22Rv1 (cell line): ENCODE data around the gene ADAT3.

Source experiments
- H3K27ac ChIP-seq: fragments of 450-650 bp; 2 replicates; pipeline ENCODE4 v1.5.1; 2017
- ZFX ChIP-seq: fragments of 450-650 bp; IDR thresholded peaks from 2 replicates; pipeline ENCODE4 v1.6.1; 2017; ENCODE audit warnings: antibody characterized with exemption, borderline replicate concordance
- TF ChIP-seq, protein P1 (sequence below): fragments of 450-650 bp; IDR thresholded peaks from 2 replicates; pipeline ENCODE4 v1.5.1; 2017; ENCODE audit warnings: mild to moderate bottlenecking

The ADAT3 gene

DNA sequence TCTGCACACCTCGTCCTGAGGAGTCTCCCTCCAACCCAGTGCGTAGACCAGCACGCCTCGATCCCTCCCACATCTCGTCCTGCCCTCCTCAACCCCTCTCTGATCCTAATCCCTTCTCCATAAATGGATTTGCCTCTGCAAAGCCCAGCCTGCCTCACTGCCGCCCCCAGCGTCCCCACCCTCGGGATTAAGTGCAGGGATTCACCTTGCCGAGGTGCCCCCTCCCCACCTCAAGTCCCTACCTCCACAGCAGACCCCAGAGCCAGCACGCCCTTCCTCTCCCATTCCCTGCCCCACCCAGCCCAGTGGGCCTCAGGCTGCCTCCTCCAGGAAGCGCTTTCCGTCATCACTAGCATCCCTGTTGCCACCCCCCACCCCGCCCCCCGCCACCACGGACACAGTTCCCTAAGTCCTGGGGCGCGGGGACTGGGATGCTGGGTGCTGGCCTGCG is 45.8 kb upstream of the ADAT3 start:
- TF ChIP-seq, protein P1, sequence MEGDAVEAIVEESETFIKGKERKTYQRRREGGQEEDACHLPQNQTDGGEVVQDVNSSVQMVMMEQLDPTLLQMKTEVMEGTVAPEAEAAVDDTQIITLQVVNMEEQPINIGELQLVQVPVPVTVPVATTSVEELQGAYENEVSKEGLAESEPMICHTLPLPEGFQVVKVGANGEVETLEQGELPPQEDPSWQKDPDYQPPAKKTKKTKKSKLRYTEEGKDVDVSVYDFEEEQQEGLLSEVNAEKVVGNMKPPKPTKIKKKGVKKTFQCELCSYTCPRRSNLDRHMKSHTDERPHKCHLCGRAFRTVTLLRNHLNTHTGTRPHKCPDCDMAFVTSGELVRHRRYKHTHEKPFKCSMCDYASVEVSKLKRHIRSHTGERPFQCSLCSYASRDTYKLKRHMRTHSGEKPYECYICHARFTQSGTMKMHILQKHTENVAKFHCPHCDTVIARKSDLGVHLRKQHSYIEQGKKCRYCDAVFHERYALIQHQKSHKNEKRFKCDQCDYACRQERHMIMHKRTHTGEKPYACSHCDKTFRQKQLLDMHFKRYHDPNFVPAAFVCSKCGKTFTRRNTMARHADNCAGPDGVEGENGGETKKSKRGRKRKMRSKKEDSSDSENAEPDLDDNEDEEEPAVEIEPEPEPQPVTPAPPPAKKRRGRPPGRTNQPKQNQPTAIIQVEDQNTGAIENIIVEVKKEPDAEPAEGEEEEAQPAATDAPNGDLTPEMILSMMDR: no peak
- TF ChIP-seq ZFX: no peak
- peak overlapping the region; percentile 93 for H3K27ac ChIP-seq

DNA sequence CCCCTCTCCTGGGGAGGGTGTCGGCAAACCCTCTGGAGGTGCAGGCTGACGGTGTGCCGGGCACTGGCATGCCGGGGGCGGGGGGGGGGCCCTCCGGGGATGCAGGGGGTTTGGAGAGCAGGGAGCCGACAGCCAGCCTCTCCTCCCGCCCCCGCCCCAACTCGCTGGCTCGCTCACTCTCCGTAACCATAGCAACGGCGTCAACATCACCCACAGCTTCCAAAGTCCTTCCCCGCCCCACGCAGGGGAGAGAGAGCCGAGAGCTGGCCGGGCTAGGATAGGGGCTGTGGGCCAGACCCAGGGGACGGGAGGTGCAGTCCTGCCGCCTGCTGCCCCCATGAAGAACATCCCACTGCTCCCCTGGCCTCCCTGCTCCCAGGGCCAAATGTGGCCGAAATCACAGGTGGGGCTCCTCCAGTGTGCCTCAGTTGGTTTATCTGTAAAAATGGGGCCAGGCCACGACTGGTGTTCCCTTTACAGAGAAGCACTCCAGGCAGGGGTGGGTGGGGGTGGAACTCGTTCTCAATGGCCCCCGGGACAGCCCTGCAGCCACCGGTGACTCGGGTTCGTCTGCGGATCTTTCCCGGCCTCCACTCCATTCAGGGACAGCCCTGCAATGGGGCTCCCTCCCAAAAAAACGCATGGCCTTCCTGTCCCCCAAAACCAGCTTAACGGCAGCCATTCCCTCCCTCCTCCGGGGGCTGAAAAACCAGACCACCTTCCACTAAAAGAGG is 45.0 kb upstream of the ADAT3 start:
- H3K27ac ChIP-seq: peak overlapping the region; percentile 93
- TF ChIP-seq, protein P1: no peak
- no peak for TF ChIP-seq ZFX

DNA sequence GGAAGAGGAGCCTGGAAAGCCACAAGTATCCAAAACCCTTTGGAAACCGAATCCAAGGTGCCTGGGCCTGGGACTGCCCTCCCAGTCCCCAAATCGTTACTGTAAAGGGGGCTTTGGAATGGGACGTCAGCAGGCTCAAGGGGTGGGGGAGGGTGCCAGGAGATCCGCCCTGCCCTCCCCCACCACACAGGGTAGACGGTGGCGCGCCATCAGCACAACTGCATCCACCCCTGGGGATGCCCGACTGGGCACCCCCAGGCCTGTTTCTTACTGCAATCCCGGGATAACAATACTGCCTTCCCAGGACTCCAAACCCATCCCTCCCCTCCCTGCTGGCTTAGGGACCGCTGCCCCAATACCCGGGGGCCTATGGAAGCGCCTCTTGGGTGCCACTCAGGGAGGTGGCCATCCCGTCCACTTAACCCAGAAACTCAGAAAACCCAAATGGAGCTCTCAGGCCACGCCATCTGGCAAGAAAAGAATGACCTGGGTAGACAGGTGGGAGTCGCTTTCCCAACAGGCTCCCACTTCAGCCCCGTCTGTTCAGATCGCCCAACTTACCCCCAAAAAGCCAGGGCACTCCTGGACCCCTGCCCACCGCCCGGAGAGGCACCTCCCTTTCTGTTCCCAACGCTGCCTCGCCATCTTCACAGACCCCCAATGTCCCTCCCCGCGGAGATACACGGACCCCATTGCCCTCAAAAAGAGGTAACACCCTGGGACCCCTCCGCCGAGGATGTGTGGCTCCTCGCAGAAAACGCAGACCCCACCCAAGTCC is 44.2 kb upstream of the ADAT3 start:
- TF ChIP-seq ZFX: no peak
- TF ChIP-seq, protein P1: no peak
- peak overlapping the region; percentile 93 for H3K27ac ChIP-seq

DNA sequence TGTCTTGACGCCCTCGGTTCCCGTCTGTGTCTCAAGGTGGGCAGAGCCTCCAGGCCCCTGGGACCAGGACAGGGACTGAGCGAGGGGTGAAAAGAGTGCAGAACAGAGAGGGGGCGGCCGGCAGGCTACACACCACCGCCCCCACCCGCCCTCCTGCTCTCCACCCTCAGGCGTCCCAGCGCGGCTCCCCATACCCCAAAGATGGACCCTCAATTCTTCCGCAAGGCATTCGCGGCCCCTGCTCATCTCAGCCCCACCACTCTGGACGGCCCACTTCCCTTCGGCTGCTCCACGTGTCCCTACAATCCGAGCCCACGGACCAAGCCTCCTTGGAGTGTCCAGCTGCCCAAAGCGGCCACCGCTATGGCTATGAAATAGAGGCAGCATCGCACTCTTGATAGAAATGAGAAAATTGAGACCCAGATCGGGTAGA is 43.6 kb upstream of the ADAT3 start:
- H3K27ac ChIP-seq: peak overlapping the region; percentile 93
- TF ChIP-seq ZFX: no peak
- TF ChIP-seq, protein P1: no peak

DNA sequence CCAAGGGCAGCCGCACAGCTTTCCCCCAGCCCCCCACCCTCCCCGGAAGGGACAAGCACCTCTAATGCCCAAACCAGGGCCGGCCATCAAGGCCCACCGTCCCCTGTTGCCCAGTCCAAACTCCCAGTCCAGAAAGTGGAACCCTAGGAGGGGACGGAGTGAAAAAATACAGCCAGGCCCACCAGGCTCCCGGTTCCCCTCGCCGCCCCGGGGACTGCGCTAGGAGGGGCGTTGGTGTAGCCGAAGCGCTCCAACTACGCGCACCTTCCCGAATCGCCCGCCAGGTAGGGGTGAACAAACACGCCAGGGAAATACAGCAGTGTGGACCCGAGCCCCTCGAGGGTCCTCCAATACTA is 43.2 kb upstream of the ADAT3 start:
- no peak for TF ChIP-seq ZFX
- TF ChIP-seq, protein P1: no peak
- peak overlapping the region; percentile 93 for H3K27ac ChIP-seq

DNA sequence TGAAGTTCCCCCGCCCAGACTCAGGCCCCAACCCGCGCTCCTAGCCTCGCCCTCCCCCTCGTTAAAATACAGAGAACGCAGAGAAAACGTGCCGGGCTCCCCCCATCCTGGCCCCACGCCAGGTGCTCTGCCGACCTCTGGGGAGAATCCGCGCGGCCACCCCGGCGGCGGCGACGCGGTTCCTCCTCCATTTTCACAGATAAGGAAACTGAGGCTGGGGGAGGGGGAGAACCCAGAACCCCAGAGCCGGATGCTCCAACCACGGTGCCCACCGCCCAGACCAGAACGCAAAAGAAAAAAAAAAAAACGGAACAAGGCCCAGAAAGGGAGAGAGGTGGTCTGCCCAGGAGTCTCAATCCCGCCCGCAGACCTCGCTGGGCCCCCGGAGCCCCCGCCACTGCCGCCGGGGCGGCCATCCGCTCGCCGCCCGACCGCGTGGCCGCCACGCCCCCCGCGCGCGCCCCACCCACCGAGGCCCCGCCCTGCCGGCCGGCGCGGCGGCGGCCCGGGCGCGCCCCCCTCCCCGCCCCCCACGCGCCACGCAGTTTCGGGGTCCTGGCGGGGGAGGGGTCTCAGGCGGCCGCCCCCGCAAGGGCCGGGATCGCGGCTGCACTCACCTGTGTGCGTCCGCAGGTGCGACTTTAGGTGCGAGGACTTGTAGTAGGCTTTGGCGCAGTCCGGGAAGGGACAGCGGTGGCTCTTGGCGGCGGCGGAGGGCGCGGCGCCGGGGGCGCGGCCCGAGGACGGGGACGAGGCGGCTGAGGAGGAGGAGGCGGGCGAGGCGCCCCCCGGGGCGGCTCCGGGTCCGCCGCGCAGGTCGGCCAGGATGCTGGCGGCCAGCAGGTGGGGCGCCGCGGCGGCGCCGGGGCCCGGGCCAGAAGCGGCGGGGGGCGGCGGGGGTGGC is 42.5 kb upstream of the ADAT3 start:
- TF ChIP-seq ZFX: no peak
- TF ChIP-seq, protein P1: no peak
- peak overlapping the region; percentile 93 for H3K27ac ChIP-seq
